GM12864 (cell line): Measurements from ENCODE around the gene C2CD2.

Source experiments
- DNase-seq: peaks from one replicate; pipeline ENCODE4 v3.0.0-alpha.2; 2011; ENCODE audit warnings: low read depth
- H3K4me3 ChIP-seq: 2 replicates; pipeline ENCODE4 v1.5.1; 2011; ENCODE audit warnings: mild to moderate bottlenecking, low read depth, low read length, control low read depth
- TF ChIP-seq, protein P1 (sequence below): IDR thresholded peaks from 2 replicates; pipeline ENCODE4 v1.5.1; 2011; ENCODE audit warnings: low read depth, mild to moderate bottlenecking, moderate library complexity, low read length, control low read depth, inconsistent platforms; ENCODE audit errors: missing control alignments

The C2CD2 gene

DNA sequence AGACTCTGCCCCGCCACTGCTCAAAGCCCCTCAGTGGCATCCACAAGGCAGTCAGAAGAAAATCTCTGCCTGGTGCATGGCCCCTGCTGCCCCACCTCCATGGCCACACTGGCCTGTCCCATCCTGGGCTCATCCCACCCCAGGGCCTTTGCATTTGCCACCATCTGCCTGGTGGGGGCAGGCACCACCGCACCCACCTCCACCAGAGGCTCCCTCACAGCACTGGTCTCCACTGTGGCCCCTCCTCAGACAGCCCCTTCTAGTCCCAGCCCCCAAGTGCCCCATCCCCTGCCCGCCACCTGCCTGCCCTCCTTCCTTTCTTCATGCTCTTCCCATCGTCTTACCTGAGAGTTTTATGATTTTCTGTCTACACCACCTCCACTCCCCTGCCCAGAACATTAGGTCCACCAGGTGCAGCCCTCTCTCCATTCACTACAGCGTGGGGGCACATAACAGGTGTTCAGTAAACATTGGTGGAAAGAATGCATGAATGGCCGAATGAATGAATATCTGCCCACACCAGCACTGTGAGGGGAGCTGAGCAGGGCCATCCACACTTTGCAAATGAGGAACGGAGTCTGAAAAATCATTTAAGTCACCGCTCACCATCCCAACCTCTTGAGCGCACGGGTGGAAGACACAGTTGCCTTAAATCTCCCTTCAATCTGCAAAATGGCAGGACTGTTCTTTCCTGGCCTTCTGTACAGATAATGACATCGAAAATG, 76.7 kb downstream of the C2CD2 start:
- DNase-seq = no peak
- H3K4me3 ChIP-seq = peak overlapping the region; percentile 94; the same call in 1 of the 2 replicates
- TF ChIP-seq, protein P1, sequence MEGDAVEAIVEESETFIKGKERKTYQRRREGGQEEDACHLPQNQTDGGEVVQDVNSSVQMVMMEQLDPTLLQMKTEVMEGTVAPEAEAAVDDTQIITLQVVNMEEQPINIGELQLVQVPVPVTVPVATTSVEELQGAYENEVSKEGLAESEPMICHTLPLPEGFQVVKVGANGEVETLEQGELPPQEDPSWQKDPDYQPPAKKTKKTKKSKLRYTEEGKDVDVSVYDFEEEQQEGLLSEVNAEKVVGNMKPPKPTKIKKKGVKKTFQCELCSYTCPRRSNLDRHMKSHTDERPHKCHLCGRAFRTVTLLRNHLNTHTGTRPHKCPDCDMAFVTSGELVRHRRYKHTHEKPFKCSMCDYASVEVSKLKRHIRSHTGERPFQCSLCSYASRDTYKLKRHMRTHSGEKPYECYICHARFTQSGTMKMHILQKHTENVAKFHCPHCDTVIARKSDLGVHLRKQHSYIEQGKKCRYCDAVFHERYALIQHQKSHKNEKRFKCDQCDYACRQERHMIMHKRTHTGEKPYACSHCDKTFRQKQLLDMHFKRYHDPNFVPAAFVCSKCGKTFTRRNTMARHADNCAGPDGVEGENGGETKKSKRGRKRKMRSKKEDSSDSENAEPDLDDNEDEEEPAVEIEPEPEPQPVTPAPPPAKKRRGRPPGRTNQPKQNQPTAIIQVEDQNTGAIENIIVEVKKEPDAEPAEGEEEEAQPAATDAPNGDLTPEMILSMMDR = no peak

DNA sequence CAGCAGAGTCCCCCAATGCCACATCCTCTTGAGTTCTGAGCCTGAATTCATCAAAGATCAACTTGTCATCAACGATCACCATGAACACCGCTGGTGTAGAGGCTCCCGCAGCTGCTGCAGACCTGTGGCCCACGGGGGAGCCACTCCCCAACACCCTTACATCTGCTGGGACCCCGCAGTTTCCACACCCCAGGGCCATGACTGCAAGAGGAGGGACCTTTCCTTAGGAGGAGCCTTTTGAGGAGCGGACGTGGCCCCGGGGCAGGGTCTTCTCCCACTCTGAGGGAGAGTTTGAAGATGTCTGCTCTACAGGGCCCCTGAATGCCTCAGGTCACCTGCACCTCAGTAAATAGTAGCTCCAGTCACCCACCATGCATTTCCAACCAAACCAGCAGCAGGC, 77.4 kb downstream of the C2CD2 start:
- DNase-seq = no peak
- TF ChIP-seq, protein P1 = no peak
- no peak overlapping the region for H3K4me3 ChIP-seq

DNA sequence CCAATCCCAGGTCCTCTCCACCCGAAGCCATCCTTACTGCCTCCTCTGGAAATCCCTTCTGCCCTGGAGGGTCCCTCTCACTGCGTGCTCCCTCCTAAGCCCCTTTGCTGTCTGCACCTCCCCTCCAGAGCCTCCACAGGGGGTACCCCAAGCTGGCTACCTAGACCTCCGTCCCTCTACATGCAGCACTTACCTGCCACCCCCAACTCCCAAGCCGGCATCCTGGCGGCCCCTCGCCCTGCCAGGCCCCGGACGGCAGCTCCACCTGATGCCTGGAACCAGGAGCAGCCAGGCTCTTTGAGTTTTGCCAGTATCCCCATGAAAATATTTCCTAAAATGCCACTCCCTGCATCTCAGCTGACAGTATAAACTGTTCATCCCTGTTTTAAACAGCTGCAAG, 78.7 kb downstream of the C2CD2 start:
- no peak overlapping the region for H3K4me3 ChIP-seq
- TF ChIP-seq, protein P1 = no peak
- no peak for DNase-seq

DNA sequence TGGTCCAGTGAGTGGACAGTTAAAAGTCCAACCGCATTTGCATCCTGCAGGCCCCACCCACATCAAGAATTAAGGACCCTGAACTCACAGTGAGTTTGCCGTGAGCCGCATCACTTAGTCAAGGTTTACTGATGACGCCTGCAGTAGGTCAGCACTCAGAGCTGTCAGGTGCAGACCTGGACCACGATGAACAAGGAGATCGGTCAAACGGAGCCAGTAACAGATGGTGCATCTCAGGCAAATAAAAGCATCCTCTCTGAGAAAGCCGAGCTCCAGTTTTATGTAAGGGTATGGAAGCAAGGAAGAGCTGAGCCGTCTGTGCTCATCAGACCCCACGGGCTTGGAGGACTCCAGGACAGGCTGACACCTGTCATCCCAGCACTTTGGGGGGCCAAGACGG, 79.2 kb downstream of the C2CD2 start:
- no peak for DNase-seq
- no peak overlapping the region for H3K4me3 ChIP-seq
- TF ChIP-seq, protein P1 = no peak

DNA sequence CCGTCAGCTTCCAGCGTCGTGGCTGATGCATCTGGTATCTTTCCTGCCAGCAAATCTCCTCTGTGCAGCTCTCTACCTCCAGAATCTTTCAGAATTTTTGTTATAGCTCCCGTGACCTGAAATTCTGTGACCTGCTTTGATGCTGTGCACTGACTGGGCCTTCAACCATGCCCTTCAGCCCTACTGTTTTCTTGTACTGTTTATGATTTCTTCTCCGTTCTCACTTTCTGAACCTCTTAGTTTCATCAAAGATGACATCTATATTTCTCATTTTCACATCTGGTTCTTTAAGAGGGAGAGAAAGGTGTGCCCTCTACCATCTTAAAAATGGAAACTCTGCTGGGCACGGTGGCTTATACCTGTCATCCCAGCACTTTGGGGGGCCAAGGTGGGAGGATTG, 80.4 kb downstream of the C2CD2 start:
- no peak for DNase-seq
- H3K4me3 ChIP-seq = no peak overlapping the region
- TF ChIP-seq, protein P1 = no peak

DNA sequence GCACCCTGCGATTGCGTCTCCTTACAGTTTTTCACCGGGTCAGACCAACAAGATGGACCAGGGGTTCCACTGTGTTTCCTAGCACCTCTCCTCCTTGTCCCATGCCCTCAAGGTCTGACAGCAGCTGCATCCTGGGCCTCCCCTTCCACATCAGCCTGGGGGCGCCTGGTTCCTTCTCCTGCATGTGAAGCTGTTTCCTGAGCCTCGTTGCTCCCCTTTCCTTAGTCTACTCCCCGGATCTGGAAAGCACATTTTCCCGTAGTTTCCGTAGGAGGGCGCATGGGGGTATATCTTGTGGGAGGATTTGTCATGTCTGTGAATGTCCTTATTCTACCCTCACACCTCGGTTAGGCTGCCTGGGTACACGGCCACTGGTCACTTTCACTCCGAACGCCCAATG, 80.8 kb downstream of the C2CD2 start:
- no peak overlapping the region for H3K4me3 ChIP-seq
- no peak for DNase-seq
- TF ChIP-seq, protein P1 = no peak
